T-helper 17 cell (primary cell): ENCODE data around the gene CEND1. TPM values are rescaled to one million over a fixed set of nuclear protein-coding genes. Genes with fewer than 3 reads are reported as not detected.

Experiments used
- ATAC-seq: fragments of 150-1000 bp; cut with Tn5 transposase; 2 replicates; pipeline ENCODE4 v1.10.0; 2021; ENCODE audit warnings: mild to moderate bottlenecking, moderate library complexity
- DNase-seq, 3 donors: peaks; one replicate each; pipeline versions ENCODE4 v3.0.0 to v3.0.0-alpha.2; 2020 to 2021
- H3K9me3 ChIP-seq: one replicate; pipeline ENCODE4 v1.7.0; 2013; ENCODE audit warnings: low read length, mild to moderate bottlenecking; ENCODE audit not compliant: control insufficient read depth, poor library complexity, severe bottlenecking
- H3K27ac Mint-ChIP-seq: one replicate; pipeline ENCODE4 v1.8.0; 2022; ENCODE audit warnings: mild to moderate bottlenecking, moderate library complexity, mixed read lengths
- H3K27me3 Mint-ChIP-seq: one replicate; pipeline ENCODE4 v1.8.0; 2022; ENCODE audit warnings: mixed read lengths
- H3K36me3 Mint-ChIP-seq: one replicate; pipeline ENCODE4 v1.8.0; 2022; ENCODE audit warnings: low read depth, mixed read lengths
- H3K4me1 Mint-ChIP-seq: one replicate; pipeline ENCODE4 v1.8.0; 2022; ENCODE audit warnings: mild to moderate bottlenecking, mixed read lengths
- H3K4me3 Mint-ChIP-seq: one replicate; pipeline ENCODE4 v1.8.0; 2022; ENCODE audit warnings: mild to moderate bottlenecking, moderate library complexity, mixed read lengths
- total RNA-seq, 4 donors: library from RNA in 2 of 4; stranded (reverse) in 2 of 4; gene quantifications; one replicate each; pipeline ENCODE4 v1.2.3 and lab custom pipeline; 2022 to 2026

CEND1 gene
- total RNA-seq, 2 donors from 2014 or later = 0.63 TPM; not detected in 1

DNA sequence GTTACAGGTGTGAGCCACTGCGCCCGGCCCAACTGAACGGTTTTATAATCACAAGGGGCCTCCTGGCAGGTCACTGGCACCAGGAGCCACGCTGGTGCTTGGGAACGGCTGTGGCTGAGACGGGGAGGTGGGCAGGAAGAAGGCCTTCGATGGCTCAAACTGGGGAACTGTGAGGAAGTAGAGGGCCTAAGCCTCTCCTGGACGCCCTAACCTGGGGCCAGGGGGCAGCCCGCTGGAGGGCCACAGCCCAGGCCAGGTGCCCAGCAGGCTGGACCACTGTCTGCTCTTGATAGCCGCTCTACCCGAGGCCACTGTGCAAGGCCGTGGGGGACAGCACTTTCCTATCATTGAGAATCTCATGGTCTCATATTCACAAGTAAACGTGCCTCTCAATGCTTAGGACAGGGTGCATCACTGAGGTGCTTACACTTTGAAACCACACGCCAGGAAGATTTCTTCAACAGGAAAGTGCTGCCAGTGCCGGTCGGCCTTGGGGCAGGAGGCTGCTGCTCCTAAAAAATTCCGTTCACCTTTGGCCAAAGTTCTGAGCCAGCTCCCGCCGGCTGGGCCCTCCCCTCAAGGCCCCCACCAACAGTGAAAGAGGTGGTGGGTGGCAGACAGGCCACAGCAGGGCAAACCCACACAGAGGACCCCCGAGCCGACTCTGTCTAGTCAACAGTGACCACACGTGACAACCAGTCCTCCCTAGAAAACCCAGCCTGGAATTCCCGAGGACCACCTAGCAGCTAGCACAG, 19.8 kb downstream of the CEND1 start:
- no peaks in the 10 kb centered on the region for H3K9me3 ChIP-seq
- DNase-seq (no peak), ATAC-seq (no peak)
- Mint-ChIP-seq H3K27me3 (no peaks in the 10 kb centered on the region), H3K4me1 (peaks cover 2% of the 10 kb centered on the region), H3K36me3 (no peaks in the 10 kb centered on the region), H3K4me3 (no peak overlapping the region), H3K27ac (no peak overlapping the region)

GRCh38 chr11:767238-767637, 22.7 kb downstream of the CEND1 start:
- Mint-ChIP-seq H3K36me3 (no peaks in the 10 kb centered on the region), H3K4me3 (no peak overlapping the region), H3K4me1 (no peaks in the 10 kb centered on the region), H3K27ac (no peak overlapping the region), H3K27me3 (no peaks in the 10 kb centered on the region)
- no peak for ATAC-seq
- no peaks in the 10 kb centered on the region for H3K9me3 ChIP-seq
- DNase-seq = no peak

- no peak for DNase-seq
- Mint-ChIP-seq H3K4me1 (no peaks in the 10 kb centered on the region), H3K27ac (no peak overlapping the region), H3K4me3 (no peak overlapping the region), H3K36me3 (no peaks in the 10 kb centered on the region), H3K27me3 (no peaks in the 10 kb centered on the region)
- no peaks in the 10 kb centered on the region for H3K9me3 ChIP-seq
- ATAC-seq = no peak
Observed at GRCh38 chr11:766936-767210, 23.0 kb downstream of the CEND1 start.

- H3K27ac Mint-ChIP-seq = no peak overlapping the region
- no peaks in the 10 kb centered on the region for H3K27me3 Mint-ChIP-seq
- no peak overlapping the region for H3K4me3 Mint-ChIP-seq
- DNase-seq (no peak), ATAC-seq (no peak)
- H3K36me3 Mint-ChIP-seq = no peaks in the 10 kb centered on the region
- H3K9me3 ChIP-seq = no peaks in the 10 kb centered on the region
- H3K4me1 Mint-ChIP-seq = no peaks in the 10 kb centered on the region
Observed at GRCh38 chr11:766106-766935, 23.6 kb downstream of the CEND1 start.

DNA sequence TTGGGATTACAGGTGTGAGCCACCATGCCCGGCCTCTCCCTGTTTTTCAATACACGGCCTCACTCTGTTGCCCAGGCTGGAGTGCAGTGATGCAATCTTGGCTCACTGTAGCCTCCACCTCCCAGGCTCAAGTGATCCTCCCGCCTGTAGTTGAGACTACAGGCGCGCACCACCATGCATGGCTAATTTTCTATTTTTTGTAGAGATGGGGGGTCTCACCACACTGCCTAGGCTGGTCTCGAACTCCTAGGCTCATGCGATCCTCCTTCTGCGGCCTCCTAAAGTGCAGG, 24.1 kb downstream of the CEND1 start:
- no peaks in the 10 kb centered on the region for H3K9me3 ChIP-seq
- Mint-ChIP-seq H3K27me3 (no peaks in the 10 kb centered on the region), H3K27ac (no peak overlapping the region), H3K36me3 (no peaks in the 10 kb centered on the region), H3K4me3 (no peak overlapping the region), H3K4me1 (no peaks in the 10 kb centered on the region)
- ATAC-seq (no peak), DNase-seq (no peak)

GRCh38 chr11:765025-765801, 24.7 kb downstream of the CEND1 start:
- peak; percentile 89 for ATAC-seq
- no peaks in the 10 kb centered on the region for H3K9me3 ChIP-seq
- Mint-ChIP-seq H3K27me3 (no peaks in the 10 kb centered on the region), H3K27ac (no peak overlapping the region), H3K36me3 (no peaks in the 10 kb centered on the region), H3K4me3 (no peak overlapping the region), H3K4me1 (no peaks in the 10 kb centered on the region)
- peak; percentile 35 to 57 (median 49) for DNase-seq

- no peaks in the 10 kb centered on the region for H3K27me3 Mint-ChIP-seq
- ATAC-seq = no peak
- H3K4me3 Mint-ChIP-seq = no peak overlapping the region
- H3K9me3 ChIP-seq = no peaks in the 10 kb centered on the region
- DNase-seq = no peak
- H3K36me3 Mint-ChIP-seq = no peaks in the 10 kb centered on the region
- no peaks in the 10 kb centered on the region for H3K4me1 Mint-ChIP-seq
- H3K27ac Mint-ChIP-seq = no peak overlapping the region
Observed at GRCh38 chr11:764322-765024, 25.4 kb downstream of the CEND1 start.

- H3K9me3 ChIP-seq = no peaks in the 10 kb centered on the region
- Mint-ChIP-seq H3K27me3 (no peaks in the 10 kb centered on the region), H3K27ac (no peak overlapping the region), H3K4me1 (no peaks in the 10 kb centered on the region), H3K4me3 (no peak overlapping the region), H3K36me3 (no peaks in the 10 kb centered on the region)
- DNase-seq (no peak), ATAC-seq (no peak)
Observed at GRCh38 chr11:763549-764321, 26.2 kb downstream of the CEND1 start.

- Mint-ChIP-seq H3K4me3 (no peak overlapping the region), H3K27me3 (no peaks in the 10 kb centered on the region), H3K27ac (no peak overlapping the region), H3K36me3 (no peaks in the 10 kb centered on the region), H3K4me1 (no peaks in the 10 kb centered on the region)
- ATAC-seq (no peak), DNase-seq (no peak)
- H3K9me3 ChIP-seq = no peaks in the 10 kb centered on the region
Observed at GRCh38 chr11:763073-763463, 26.8 kb downstream of the CEND1 start.

DNA sequence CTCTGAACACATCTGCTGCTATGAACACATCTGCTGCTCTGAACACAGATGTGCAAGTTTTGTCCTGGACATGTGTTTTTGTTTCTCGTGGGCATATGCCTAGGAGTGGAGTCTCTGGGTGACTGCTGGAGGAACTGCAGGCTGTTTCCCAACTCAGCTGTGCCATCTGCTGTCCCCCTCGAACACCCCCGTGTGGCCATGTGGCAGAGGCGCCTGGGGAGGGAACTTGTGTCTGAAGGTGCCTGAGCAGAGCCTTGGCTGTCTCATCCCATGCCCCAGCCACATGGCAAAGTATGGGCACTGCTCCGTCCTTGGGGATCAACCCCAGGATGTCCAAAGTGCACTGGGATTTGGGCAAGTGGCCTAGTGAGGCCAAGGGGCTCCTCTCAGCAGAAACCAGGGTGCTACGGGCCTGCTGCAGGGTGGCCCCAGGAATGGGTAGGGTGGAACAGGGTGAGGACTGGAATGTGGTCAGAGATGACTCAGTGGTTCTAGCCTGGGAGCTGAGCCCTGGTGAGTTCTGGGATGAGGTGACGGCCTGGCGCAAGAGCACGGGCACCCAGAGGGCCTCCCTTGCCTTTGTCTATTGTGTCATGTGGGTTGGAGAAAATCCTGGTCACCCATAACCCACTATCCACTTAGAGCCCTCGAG, 27.3 kb downstream of the CEND1 start:
- Mint-ChIP-seq H3K4me3 (no peak overlapping the region), H3K4me1 (no peaks in the 10 kb centered on the region)

DNA sequence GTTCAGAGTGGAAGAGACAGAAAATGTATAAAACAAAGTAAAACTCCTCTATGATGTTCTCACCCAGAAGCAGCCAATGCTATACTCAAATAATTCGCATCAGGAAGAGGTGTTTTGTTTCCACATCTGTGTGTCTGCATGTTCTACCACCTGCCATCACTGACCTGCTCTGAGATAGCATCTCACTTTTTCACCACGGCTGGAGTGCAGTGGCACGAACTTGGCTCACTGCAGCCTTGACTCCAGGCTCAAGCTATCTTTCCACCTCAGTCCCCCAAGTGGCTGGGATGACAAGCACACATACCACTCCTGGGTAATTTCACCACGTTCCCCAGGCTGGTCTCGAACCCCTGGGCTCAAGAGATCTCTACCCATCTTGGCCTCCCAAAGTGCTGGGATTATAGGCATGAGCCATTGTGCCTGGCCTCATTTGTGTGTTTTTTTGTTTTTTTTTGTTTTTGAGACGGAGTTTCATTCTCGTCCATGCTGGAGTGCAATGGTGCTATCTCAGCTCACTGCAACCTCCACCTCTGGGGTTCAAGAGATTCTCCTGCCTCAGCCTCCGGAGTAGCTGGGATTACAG, 28.3 kb downstream of the CEND1 start:
- DNase-seq = no peak
- no peaks in the 10 kb centered on the region for H3K9me3 ChIP-seq
- Mint-ChIP-seq H3K36me3 (no peaks in the 10 kb centered on the region), H3K27ac (peak overlapping the region; percentile 45), H3K4me1 (peaks cover 2% of the 10 kb centered on the region), H3K27me3 (no peaks in the 10 kb centered on the region), H3K4me3 (no peak overlapping the region)
- ATAC-seq = no peak

More for the DNA sequence above, 27.3 kb downstream of the CEND1 start:
- H3K27me3 Mint-ChIP-seq = no peaks in the 10 kb centered on the region
- DNase-seq (no peak), ATAC-seq (no peak)
- peak overlapping the region; percentile 45 for H3K27ac Mint-ChIP-seq
- no peaks in the 10 kb centered on the region for H3K36me3 Mint-ChIP-seq
- H3K9me3 ChIP-seq = no peaks in the 10 kb centered on the region

- ATAC-seq = no peak
- H3K27me3 Mint-ChIP-seq = no peaks in the 10 kb centered on the region
- no peaks in the 10 kb centered on the region for H3K9me3 ChIP-seq
- DNase-seq = no peak
- no peak overlapping the region for H3K4me3 Mint-ChIP-seq
- no peak overlapping the region for H3K27ac Mint-ChIP-seq
- H3K36me3 Mint-ChIP-seq = no peaks in the 10 kb centered on the region
- H3K4me1 Mint-ChIP-seq = peaks cover 2% of the 10 kb centered on the region
Observed at GRCh38 chr11:760236-760635, 29.7 kb downstream of the CEND1 start.
